Measurements from ENCODE around the gene PAX4. TPM values are rescaled to one million over a fixed set of nuclear protein-coding genes. Genes with fewer than 3 reads are reported as not detected.

Gene PAX4
- total RNA-seq, 4 donors from 2014 or later, result not detected

DNA sequence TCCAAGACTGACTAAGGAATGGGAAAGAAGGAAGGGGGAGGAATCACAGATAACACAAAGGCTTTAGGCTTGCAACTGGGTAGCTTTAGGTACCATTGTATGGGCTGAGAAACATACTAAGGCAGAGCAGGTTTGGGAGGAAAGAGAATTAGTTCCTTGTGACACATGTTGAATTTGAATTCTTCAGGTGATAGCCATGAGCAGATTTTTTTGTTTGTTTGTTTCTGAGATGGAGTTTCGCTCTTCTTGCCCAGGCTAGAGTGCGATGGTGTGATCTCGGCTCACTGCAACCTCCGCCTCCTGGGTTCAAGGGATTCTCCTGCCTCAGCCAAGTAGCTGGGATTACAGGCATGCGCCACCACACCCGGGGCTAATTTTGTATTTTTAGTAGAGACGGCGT lies 29.7 kb upstream of the PAX4 start:
- Histone ChIP-seq H3K9me3 (no peaks in the 10 kb centered on the region), H3K36me3 (no peaks in the 10 kb centered on the region), H3K27me3 (no peaks in the 10 kb centered on the region), H3K4me1 (peaks cover 0 to 10% (median 4%) of the 10 kb centered on the region in 3 donors), H3K4me3 (no peak overlapping the region), H3K27ac (no peak overlapping the region)
- intact Hi-C loops (cut with DNase I), result loop anchor here (10.0 kb wide), 1 partner anchor 53 kb away; the partner anchor contains the start of gene FSCN3
- DNase-seq, result no peak
- 97 to 98% methylated on average over 7 to 8 of the region's 8 CpGs for WGBS, 2 donors
- TF ChIP-seq, protein P1, sequence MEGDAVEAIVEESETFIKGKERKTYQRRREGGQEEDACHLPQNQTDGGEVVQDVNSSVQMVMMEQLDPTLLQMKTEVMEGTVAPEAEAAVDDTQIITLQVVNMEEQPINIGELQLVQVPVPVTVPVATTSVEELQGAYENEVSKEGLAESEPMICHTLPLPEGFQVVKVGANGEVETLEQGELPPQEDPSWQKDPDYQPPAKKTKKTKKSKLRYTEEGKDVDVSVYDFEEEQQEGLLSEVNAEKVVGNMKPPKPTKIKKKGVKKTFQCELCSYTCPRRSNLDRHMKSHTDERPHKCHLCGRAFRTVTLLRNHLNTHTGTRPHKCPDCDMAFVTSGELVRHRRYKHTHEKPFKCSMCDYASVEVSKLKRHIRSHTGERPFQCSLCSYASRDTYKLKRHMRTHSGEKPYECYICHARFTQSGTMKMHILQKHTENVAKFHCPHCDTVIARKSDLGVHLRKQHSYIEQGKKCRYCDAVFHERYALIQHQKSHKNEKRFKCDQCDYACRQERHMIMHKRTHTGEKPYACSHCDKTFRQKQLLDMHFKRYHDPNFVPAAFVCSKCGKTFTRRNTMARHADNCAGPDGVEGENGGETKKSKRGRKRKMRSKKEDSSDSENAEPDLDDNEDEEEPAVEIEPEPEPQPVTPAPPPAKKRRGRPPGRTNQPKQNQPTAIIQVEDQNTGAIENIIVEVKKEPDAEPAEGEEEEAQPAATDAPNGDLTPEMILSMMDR (IDR thresholded peaks at IDR 0.05), result no peak
- no peak for TF ChIP-seq POLR2A (IDR thresholded peaks at IDR 0.05)

DNA sequence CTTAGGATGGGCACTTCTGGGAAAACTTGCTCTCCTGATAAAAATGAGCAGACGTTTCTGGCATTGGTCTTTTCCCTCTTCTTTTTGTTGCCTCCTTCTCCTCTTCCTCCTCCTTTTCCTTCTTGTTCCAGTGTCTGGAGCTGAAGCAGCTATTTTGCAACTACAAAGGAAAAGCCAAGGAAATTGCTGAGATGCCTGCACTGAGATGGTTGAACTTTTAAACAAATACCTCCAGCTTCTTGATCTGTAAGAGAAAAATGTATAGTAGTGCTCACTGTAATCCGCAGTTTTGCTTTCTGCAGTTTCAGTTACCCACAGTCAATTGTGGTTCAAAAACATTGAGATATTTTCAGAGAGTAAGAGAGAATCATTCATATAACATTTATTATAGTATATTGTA lies 26.5 kb upstream of the PAX4 start:
- Histone ChIP-seq H3K4me1 (no peaks in the 10 kb centered on the region), H3K4me3 (no peak overlapping the region), H3K36me3 (no peaks in the 10 kb centered on the region), H3K27me3 (peaks cover 0 to 1% (median 0%) of the 10 kb centered on the region in 4 donors), H3K27ac (no peak overlapping the region), H3K9me3 (no peaks in the 10 kb centered on the region)
- DNase-seq, result no peak
- TF ChIP-seq POLR2A (IDR thresholded peaks at IDR 0.05), result no peak
- TF ChIP-seq, protein P1 (IDR thresholded peaks at IDR 0.05), result no peak
- 60 to 63% methylated on average over 2 of the region's 2 CpGs for WGBS, 2 donors
- intact Hi-C loops (cut with DNase I), result loop anchor here (10.0 kb wide), 1 partner anchor 50 kb away; the partner anchor contains the start of gene FSCN3

DNA sequence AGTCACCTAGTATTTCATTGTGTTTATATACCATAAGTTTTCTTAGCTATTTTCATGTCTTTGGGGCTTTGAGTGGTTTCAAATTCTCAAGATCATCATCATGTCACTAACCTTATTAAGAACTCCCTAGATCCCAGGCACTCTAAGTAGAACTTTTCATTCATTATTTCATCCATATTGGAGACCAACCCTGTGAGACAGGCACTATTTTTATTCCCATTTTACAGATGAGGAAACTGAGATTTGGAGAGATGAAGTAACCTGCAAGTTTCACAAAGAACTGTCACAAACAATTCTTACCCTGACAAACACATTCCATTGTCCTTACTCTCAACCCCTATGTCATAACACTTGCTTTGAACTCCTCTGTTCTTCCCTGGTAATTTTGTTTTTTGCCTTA lies 20.3 kb upstream of the PAX4 start:
- peaks cover 0 to 27% (median 0%) of the 10 kb centered on the region in 4 donors for H3K27me3 ChIP-seq
- no peaks in the 10 kb centered on the region for H3K4me1 ChIP-seq
- intact Hi-C loops (cut with DNase I), result no loop called here
- DNase-seq, result no peak
- no peak overlapping the region for H3K27ac ChIP-seq
- H3K9me3 ChIP-seq, result no peaks in the 10 kb centered on the region
- H3K36me3 ChIP-seq, result no peaks in the 10 kb centered on the region
- no peak overlapping the region for H3K4me3 ChIP-seq
- no peak for TF ChIP-seq POLR2A (IDR thresholded peaks at IDR 0.05)
- TF ChIP-seq, protein P1 (IDR thresholded peaks at IDR 0.05), result no peak

DNA sequence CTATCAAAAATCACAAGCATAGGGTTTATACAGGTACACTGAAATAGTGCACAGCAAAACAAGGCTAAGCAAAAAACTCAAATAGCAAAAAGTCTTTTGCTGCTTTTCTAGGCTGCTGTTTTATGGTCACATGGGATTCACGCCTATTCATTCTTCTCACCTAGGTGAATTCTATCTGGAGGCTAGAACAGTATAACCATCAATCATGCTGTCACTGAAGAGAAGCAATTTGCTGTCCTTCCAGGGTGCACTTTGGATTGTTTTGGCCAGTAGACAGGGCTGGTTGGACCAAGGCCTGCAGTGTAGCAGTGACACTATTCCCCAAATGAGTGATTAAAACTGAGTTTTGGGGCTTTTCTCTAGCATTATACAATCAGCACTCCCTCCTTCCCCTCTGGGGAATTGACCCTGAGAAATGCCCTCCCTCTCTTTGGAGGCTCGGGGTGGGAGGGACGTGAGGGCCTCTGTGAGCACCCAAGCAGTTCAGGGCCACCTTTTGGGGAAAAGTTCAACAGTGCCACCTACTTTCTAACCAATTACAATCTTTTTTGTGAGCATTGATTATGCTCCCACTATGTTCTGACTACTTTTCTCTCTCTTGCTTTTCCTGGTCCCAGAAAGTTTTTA lies 17.8 kb upstream of the PAX4 start:
- TF ChIP-seq, protein P1 (IDR thresholded peaks at IDR 0.05), result no peak
- TF ChIP-seq POLR2A (IDR thresholded peaks at IDR 0.05), result no peak
- Histone ChIP-seq H3K4me3 (no peak overlapping the region), H3K27me3 (peaks cover 0 to 42% (median 0%) of the 10 kb centered on the region in 4 donors), H3K9me3 (no peaks in the 10 kb centered on the region), H3K4me1 (no peaks in the 10 kb centered on the region), H3K27ac (no peak overlapping the region), H3K36me3 (no peaks in the 10 kb centered on the region)
- intact Hi-C loops (cut with DNase I), result no loop called here
- whole genome bisulfite sequencing, 2 donors, result 34 to 53% methylated on average over 3 of the region's 3 CpGs
- no peak for DNase-seq

DNA sequence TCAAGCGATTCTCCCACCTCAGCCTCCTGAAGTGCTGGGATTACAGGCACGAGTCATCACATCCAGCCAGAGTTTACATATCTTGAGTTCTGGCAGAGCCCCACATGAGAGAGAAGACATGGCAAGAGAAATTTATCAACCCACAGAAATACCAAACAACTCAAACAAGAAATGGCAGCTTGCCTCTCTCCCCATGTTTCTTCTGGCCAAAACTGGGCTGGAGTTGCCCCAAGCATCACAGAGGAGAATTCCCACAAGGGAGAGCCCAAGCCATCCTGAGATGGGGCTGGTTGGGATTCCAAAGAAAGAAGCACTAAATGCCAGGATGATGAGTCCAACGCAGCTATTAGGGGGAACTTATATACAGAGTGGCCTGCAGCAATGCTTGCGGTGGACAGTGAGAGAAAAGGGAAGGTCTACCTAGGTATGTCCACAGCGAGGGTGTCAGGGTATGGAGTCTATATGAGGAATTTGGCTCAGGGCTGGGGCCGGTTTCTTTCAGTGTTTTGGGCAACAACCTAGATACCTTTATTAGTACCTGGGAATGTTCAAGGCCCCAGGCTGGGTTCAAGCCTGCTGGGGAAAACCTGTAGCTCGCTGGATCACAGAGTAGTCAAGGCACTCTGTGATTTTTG lies 14.5 kb upstream of the PAX4 start:
- no peak overlapping the region for H3K4me3 ChIP-seq
- WGBS, 2 donors, result 74 to 75% methylated on average over 7 of the region's 7 CpGs
- H3K36me3 ChIP-seq, result no peaks in the 10 kb centered on the region
- no peaks in the 10 kb centered on the region for H3K9me3 ChIP-seq
- H3K27me3 ChIP-seq, result peaks cover 0 to 35% (median 0%) of the 10 kb centered on the region in 4 donors
- DNase-seq, result no peak
- intact Hi-C loops (cut with DNase I), result no loop called here
- no peak overlapping the region for H3K27ac ChIP-seq
- no peaks in the 10 kb centered on the region for H3K4me1 ChIP-seq
- no peak for TF ChIP-seq POLR2A (IDR thresholded peaks at IDR 0.05)
- TF ChIP-seq, protein P1 (IDR thresholded peaks at IDR 0.05), result no peak

All from esophagus squamous epithelium (tissue), 5 donors.